Gastroesophageal sphincter (tissue), 3 donors: Measurements from ENCODE around the gene GON7.

Source experiments
- EP300 ChIP-seq: sonication (generic); formaldehyde crosslinking; IDR thresholded peaks from one replicate; pipeline ENCODE4 v1.6.1; 2017; ENCODE audit warnings: antibody characterized with exemption, mild to moderate bottlenecking
- POLR2A ChIP-seq, 2 donors: fragments of 450-650 bp; IDR thresholded peaks; one replicate each; pipeline ENCODE4 v1.6.1; 2017; ENCODE audit warnings: antibody characterized with exemption in 2 of 2, mild to moderate bottlenecking in 2 of 2, moderate library complexity in 1 of 2
- TF ChIP-seq, protein P1 (sequence below), 4 experiments: fragments of 200-600 bp in 2 of 4; fragments of 450-650 bp in 2 of 4; sonication (generic) in 1 of 4; IDR thresholded peaks; one replicate each; pipeline ENCODE4 v1.5.1; 2017 to 2019; ENCODE audit warnings: antibody characterized with exemption in 4 of 4, mild to moderate bottlenecking in 2 of 4, moderate library complexity in 2 of 4

DNA sequence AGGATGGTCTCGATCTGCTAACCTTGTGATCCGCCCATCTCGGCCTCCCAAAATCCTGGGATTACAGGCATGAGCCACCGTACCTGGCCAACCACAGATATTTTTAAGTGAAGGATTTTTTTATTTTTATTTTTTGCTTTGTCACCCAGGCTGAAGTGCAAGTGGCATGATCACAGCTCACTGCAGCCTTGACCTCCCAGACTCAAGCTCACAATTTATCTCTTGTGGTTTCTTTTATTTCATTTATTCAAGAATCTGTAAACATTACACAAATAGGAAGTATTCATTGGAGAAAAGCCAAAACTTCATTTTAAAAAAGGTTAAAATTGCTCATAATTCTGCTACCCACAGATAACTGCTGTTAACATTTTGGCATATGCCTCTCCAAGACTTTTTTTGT, 35.5 kb downstream of the GON7 start:
- TF ChIP-seq EP300: no peak
- TF ChIP-seq, protein P1, sequence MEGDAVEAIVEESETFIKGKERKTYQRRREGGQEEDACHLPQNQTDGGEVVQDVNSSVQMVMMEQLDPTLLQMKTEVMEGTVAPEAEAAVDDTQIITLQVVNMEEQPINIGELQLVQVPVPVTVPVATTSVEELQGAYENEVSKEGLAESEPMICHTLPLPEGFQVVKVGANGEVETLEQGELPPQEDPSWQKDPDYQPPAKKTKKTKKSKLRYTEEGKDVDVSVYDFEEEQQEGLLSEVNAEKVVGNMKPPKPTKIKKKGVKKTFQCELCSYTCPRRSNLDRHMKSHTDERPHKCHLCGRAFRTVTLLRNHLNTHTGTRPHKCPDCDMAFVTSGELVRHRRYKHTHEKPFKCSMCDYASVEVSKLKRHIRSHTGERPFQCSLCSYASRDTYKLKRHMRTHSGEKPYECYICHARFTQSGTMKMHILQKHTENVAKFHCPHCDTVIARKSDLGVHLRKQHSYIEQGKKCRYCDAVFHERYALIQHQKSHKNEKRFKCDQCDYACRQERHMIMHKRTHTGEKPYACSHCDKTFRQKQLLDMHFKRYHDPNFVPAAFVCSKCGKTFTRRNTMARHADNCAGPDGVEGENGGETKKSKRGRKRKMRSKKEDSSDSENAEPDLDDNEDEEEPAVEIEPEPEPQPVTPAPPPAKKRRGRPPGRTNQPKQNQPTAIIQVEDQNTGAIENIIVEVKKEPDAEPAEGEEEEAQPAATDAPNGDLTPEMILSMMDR (IDR thresholded peaks at IDR 0.05): no peak
- TF ChIP-seq POLR2A (IDR thresholded peaks at IDR 0.05): no peak
